Neural crest cell (in vitro differentiated cells): ENCODE measurements around the gene CLCNKA. TPM values are rescaled to one million over a fixed set of nuclear protein-coding genes. Genes with fewer than 3 reads are reported as not detected.
"Not testable (repeated sequence)": the region's sequence is repeated elsewhere in the genome, so short reads cannot be mapped to it uniquely, and the experiment has no call there.

ENCODE experiments used
- DNase-seq: peaks from one replicate; pipeline ENCODE4 v3.0.0; 2021; ENCODE audit warnings: low read depth, mixed read lengths, low spot score
- H3K27ac Mint-ChIP-seq: one replicate; pipeline ENCODE4 v1.8.0; 2021; ENCODE audit warnings: mild to moderate bottlenecking, mixed read lengths; ENCODE audit not compliant: unreplicated experiment
- H3K27me3 Mint-ChIP-seq: 2 replicates; pipeline ENCODE4 v1.8.0; 2021; ENCODE audit warnings: low read depth, mild to moderate bottlenecking, mixed read lengths
- H3K36me3 Mint-ChIP-seq: 2 replicates; pipeline ENCODE4 v1.8.0; 2021; ENCODE audit warnings: low read depth, mild to moderate bottlenecking, mixed read lengths
- H3K4me1 Mint-ChIP-seq: 2 replicates; pipeline ENCODE4 v1.8.0; 2021; ENCODE audit warnings: mixed read lengths
- H3K4me3 Mint-ChIP-seq: one replicate; pipeline ENCODE4 v1.8.0; 2021; ENCODE audit warnings: mild to moderate bottlenecking, mixed read lengths
- H3K9me3 Mint-ChIP-seq: 2 replicates; pipeline ENCODE4 v1.8.0; 2021; ENCODE audit warnings: mixed read lengths
- CTCF ChIP-seq: fragments of 200-600 bp; sonication (generic); conservative IDR thresholded peaks from 2 replicates; pipeline ENCODE4 v1.5.0; 2021; ENCODE audit warnings: antibody characterized with exemption, mild to moderate bottlenecking
- total RNA-seq: library from RNA; stranded (reverse); gene quantifications from 2 replicates; pipeline ENCODE4 v1.2.1, GENCODE V29; 2021

Gene CLCNKA
- total RNA-seq, 1 donor from 2014 or later, result not detected

- no peak overlapping the region for H3K4me3 Mint-ChIP-seq
These were observed 2.1 kb upstream of the CLCNKA start for GRCh38 chr1:16019644-16020277.

GRCh38 chr1:16020325-16020724 lies 1.5 kb upstream of the CLCNKA start:
- TF ChIP-seq CTCF, result no peak
- Mint-ChIP-seq H3K27ac (no peak overlapping the region), H3K4me3 (no peak overlapping the region), H3K36me3 (no peaks in the 10 kb centered on the region), H3K9me3 (no peaks in the 10 kb centered on the region), H3K27me3 (peaks cover 6% of the 10 kb centered on the region), H3K4me1 (peaks cover 13% of the 10 kb centered on the region)
- no peak for DNase-seq

More at GRCh38 chr1:16019644-16020277, 2.1 kb upstream of the CLCNKA start:
- H3K27me3 Mint-ChIP-seq, result peaks cover 4% of the 10 kb centered on the region
- H3K9me3 Mint-ChIP-seq, result no peaks in the 10 kb centered on the region
- H3K27ac Mint-ChIP-seq, result no peak overlapping the region
- no peaks in the 10 kb centered on the region for H3K36me3 Mint-ChIP-seq
- H3K4me1 Mint-ChIP-seq, result peaks cover 18% of the 10 kb centered on the region
- TF ChIP-seq CTCF, result no peak
- no peak for DNase-seq

GRCh38 chr1:16020878-16021277 lies 958 bp upstream of the CLCNKA start:
- DNase-seq, result not testable (repeated sequence)

GRCh38 chr1:16022393-16022792 lies 557 bp downstream of the CLCNKA start:
- Mint-ChIP-seq H3K36me3 (no peaks in the 10 kb centered on the region), H3K4me3 (no peak overlapping the region), H3K27ac (peak overlapping the region; percentile 62), H3K27me3 (peaks cover 9% of the 10 kb centered on the region), H3K4me1 (peaks cover 13% of the 10 kb centered on the region), H3K9me3 (no peaks in the 10 kb centered on the region)
- DNase-seq, result no peak
- TF ChIP-seq CTCF, result no peak

More at GRCh38 chr1:16020878-16021277, 958 bp upstream of the CLCNKA start:
- not testable (repeated sequence) for H3K9me3 Mint-ChIP-seq, H3K27me3 Mint-ChIP-seq, H3K36me3 Mint-ChIP-seq, H3K4me3 Mint-ChIP-seq, H3K27ac Mint-ChIP-seq
- H3K4me1 Mint-ChIP-seq, result peaks cover 13% of the 10 kb centered on the region

GRCh38 chr1:16023050-16023653 lies 1.3 kb downstream of the CLCNKA start:
- Mint-ChIP-seq H3K4me1 (peaks cover 12% of the 10 kb centered on the region), H3K4me3 (no peak overlapping the region), H3K27me3 (peaks cover 9% of the 10 kb centered on the region), H3K9me3 (no peaks in the 10 kb centered on the region), H3K36me3 (no peaks in the 10 kb centered on the region), H3K27ac (no peak overlapping the region)
- DNase-seq, result no peak
- no peak for TF ChIP-seq CTCF

GRCh38 chr1:16026302-16026701 lies 4.5 kb downstream of the CLCNKA start:
- H3K27me3 Mint-ChIP-seq, H3K9me3 Mint-ChIP-seq, H3K27ac Mint-ChIP-seq, DNase-seq, H3K4me3 Mint-ChIP-seq, H3K36me3 Mint-ChIP-seq, H3K4me1 Mint-ChIP-seq: not testable (repeated sequence)
